ENCODE results near the gene THEM4.

The THEM4 gene

DNA sequence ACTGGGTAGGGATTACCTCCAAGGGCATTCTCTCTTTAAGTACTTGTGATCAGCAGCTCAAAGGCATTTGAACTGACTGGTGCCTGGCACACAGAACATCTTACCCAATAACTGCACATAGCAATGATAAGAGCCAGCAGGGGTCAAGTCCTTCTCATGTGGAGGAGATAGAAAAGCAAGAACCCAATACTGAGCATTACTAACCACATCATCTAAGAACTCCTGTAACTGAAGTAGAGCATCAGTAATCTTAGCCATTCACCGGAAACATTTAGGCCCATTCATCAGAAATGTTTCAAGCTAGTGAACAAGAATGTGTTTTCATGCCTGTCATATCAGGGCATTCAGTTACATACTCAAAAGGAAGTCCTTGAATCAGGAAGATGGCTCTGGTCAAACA is 33.6 kb upstream of the THEM4 start:
- no peak overlapping the region for H3K4me3 ChIP-seq (ENCODE audit: severe bottlenecking)
- H3K27ac ChIP-seq (ENCODE audit: poor library complexity, severe bottlenecking), result no peak overlapping the region
- no peaks in the 10 kb centered on the region for H3K27me3 ChIP-seq (ENCODE audit: insufficient read depth, poor library complexity, severe bottlenecking)
- DNase-seq (ENCODE audit: low spot score) (no peak), ATAC-seq (ENCODE audit: low read depth) (no peak)
- TF ChIP-seq, protein P1, sequence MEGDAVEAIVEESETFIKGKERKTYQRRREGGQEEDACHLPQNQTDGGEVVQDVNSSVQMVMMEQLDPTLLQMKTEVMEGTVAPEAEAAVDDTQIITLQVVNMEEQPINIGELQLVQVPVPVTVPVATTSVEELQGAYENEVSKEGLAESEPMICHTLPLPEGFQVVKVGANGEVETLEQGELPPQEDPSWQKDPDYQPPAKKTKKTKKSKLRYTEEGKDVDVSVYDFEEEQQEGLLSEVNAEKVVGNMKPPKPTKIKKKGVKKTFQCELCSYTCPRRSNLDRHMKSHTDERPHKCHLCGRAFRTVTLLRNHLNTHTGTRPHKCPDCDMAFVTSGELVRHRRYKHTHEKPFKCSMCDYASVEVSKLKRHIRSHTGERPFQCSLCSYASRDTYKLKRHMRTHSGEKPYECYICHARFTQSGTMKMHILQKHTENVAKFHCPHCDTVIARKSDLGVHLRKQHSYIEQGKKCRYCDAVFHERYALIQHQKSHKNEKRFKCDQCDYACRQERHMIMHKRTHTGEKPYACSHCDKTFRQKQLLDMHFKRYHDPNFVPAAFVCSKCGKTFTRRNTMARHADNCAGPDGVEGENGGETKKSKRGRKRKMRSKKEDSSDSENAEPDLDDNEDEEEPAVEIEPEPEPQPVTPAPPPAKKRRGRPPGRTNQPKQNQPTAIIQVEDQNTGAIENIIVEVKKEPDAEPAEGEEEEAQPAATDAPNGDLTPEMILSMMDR (IDR thresholded peaks at IDR 0.05; ENCODE audit: poor library complexity, severe bottlenecking), result no peak
- H3K4me1 ChIP-seq (ENCODE audit: insufficient read depth, poor library complexity, severe bottlenecking), result peaks cover 44% of the 10 kb centered on the region
- no peaks in the 10 kb centered on the region for H3K9me3 ChIP-seq (ENCODE audit: severe bottlenecking)
- no peaks in the 10 kb centered on the region for H3K36me3 ChIP-seq (ENCODE audit: low read depth)

DNA sequence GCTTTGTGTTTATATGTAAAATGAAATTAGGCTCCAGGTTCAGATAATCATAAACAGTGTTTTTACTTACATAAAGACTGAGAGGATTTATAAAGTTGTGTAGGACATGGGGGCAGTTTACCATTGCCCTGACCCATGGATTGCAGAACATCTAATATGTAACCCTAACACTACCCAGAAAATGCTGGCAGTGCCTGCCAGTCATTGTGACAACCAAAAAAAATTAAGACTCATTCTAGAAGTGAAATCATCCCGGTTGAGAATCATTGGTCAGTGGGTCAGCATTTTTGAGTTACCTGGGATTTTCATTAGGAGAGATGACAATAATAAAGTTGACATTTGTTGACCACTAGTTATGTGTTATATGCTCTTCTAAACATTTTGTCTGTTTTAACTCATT is 31.2 kb upstream of the THEM4 start:
- TF ChIP-seq, protein P1 (IDR thresholded peaks at IDR 0.05; ENCODE audit: poor library complexity, severe bottlenecking), result no peak
- Histone ChIP-seq H3K4me1 (ENCODE audit: insufficient read depth, poor library complexity, severe bottlenecking) (peaks cover 24% of the 10 kb centered on the region), H3K36me3 (ENCODE audit: low read depth) (no peaks in the 10 kb centered on the region), H3K9me3 (ENCODE audit: severe bottlenecking) (no peaks in the 10 kb centered on the region), H3K27ac (ENCODE audit: poor library complexity, severe bottlenecking) (peak overlapping the region; percentile 39), H3K4me3 (ENCODE audit: severe bottlenecking) (no peak overlapping the region), H3K27me3 (ENCODE audit: insufficient read depth, poor library complexity, severe bottlenecking) (no peaks in the 10 kb centered on the region)
- DNase-seq (ENCODE audit: low spot score), result no peak
- no peak for ATAC-seq (ENCODE audit: low read depth)

DNA sequence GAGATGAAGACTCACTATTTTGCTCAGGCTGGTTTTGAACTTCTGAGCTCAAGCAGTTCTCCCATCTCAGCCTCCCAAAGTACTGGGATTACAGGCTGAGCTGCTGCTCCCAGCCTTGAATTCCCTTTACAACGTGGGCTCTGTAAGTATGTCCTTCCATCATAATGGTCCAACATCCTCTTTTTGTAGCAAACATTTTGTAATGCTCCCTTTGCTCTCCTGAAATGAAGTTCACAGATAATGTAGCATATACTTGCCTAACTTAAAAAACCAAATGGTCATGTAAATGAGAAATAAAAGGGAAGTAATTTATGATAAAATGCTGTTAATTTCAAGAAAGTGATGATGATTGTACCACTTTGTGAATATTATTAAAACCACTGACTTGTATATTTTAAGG is 30.5 kb upstream of the THEM4 start:
- no peak for ATAC-seq (ENCODE audit: low read depth)
- H3K9me3 ChIP-seq (ENCODE audit: severe bottlenecking), result no peaks in the 10 kb centered on the region

DNA sequence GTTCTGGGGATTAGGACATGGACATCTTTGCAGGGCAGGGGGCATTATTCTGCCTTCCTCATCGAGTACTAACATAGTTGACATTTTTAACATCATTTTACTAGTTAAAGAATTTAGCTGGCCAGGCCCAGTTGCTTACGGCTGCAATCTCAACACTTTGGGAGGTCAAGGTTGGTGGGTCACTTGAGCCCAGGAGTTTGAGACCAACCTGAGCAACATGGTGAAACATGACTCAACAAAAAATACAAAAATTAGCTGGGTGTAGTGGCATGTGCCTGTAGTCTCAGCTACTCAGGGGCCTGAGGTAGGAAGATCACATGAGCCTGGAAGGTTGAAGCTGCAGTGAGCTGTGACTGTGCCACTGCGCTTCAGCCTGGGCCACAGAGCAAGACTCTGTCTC is 29.8 kb upstream of the THEM4 start:
- H3K27me3 ChIP-seq (ENCODE audit: insufficient read depth, poor library complexity, severe bottlenecking), result no peaks in the 10 kb centered on the region
- H3K4me3 ChIP-seq (ENCODE audit: severe bottlenecking), result no peak overlapping the region
- no peaks in the 10 kb centered on the region for H3K36me3 ChIP-seq (ENCODE audit: low read depth)
- no peak overlapping the region for H3K27ac ChIP-seq (ENCODE audit: poor library complexity, severe bottlenecking)
- DNase-seq (ENCODE audit: low spot score) (no peak), ATAC-seq (ENCODE audit: low read depth) (no peak)
- H3K9me3 ChIP-seq (ENCODE audit: severe bottlenecking), result no peaks in the 10 kb centered on the region
- peaks cover 19% of the 10 kb centered on the region for H3K4me1 ChIP-seq (ENCODE audit: insufficient read depth, poor library complexity, severe bottlenecking)
- TF ChIP-seq, protein P1 (IDR thresholded peaks at IDR 0.05; ENCODE audit: poor library complexity, severe bottlenecking), result no peak

More for the DNA sequence above, 30.5 kb upstream of the THEM4 start:
- no peak overlapping the region for H3K27ac ChIP-seq (ENCODE audit: poor library complexity, severe bottlenecking)
- H3K4me3 ChIP-seq (ENCODE audit: severe bottlenecking), result no peak overlapping the region
- DNase-seq (ENCODE audit: low spot score), result no peak
- peaks cover 20% of the 10 kb centered on the region for H3K4me1 ChIP-seq (ENCODE audit: insufficient read depth, poor library complexity, severe bottlenecking)
- H3K36me3 ChIP-seq (ENCODE audit: low read depth), result no peaks in the 10 kb centered on the region
- TF ChIP-seq, protein P1 (IDR thresholded peaks at IDR 0.05; ENCODE audit: poor library complexity, severe bottlenecking), result no peak
- H3K27me3 ChIP-seq (ENCODE audit: insufficient read depth, poor library complexity, severe bottlenecking), result no peaks in the 10 kb centered on the region

- H3K4me3 ChIP-seq (ENCODE audit: severe bottlenecking), result no peak overlapping the region
- no peaks in the 10 kb centered on the region for H3K36me3 ChIP-seq (ENCODE audit: low read depth)
- peaks cover 17% of the 10 kb centered on the region for H3K4me1 ChIP-seq (ENCODE audit: insufficient read depth, poor library complexity, severe bottlenecking)
- no peaks in the 10 kb centered on the region for H3K9me3 ChIP-seq (ENCODE audit: severe bottlenecking)
- TF ChIP-seq, protein P1 (IDR thresholded peaks at IDR 0.05; ENCODE audit: poor library complexity, severe bottlenecking), result no peak
- no peaks in the 10 kb centered on the region for H3K27me3 ChIP-seq (ENCODE audit: insufficient read depth, poor library complexity, severe bottlenecking)
- no peak overlapping the region for H3K27ac ChIP-seq (ENCODE audit: poor library complexity, severe bottlenecking)
- ATAC-seq (ENCODE audit: low read depth) (no peak), DNase-seq (ENCODE audit: low spot score) (no peak)
These were observed 27.3 kb upstream of the THEM4 start for GRCh38 chr1:151936653-151937052.

Measured in RWPE2 (cell line).